HCT116 (cell line): ENCODE data around the gene MAU2. TPM values are rescaled to one million over a fixed set of nuclear protein-coding genes. Genes with fewer than 3 reads are reported as not detected.
A peak's percentile ranks its signal among the peaks of the same experiment; 100 is the strongest.

Experiments
- ATAC-seq: fragments of 200-7000 bp; cut with Tn5 transposase; 2 replicates; pipeline ENCODE4 v1.9.1; 2020; ENCODE audit warnings: mild to moderate bottlenecking, moderate library complexity
- BruUV-seq: library from RNA; stranded (reverse); fragments of 400-500 nt; replicated peaks from 2 replicates; lab custom pipeline; 2021; lab: Mats Ljungman, UMichigan
- CTCF ChIA-PET: fragments of 300-600 bp; sonication (Branson Sonifier 250); formaldehyde crosslinking; loops from one replicate; lab custom pipeline; 2021; ENCODE audit warnings: antibody characterized with exemption; lab: Charles Lee
- POLR2A ChIA-PET: fragments of 300-600, 350-600 bp; sonication (Branson Sonifier 250); formaldehyde crosslinking; loops from one replicate; lab custom pipeline; 2021; ENCODE audit warnings: antibody characterized with exemption; lab: Charles Lee
- RAD21 ChIA-PET, 2 experiments: fragments of 300-600 bp; sonication (Branson Sonifier 250); formaldehyde crosslinking; loops; one replicate each; lab custom pipeline; 2023; ENCODE audit warnings: low total read pairs in 2 of 2; ENCODE audit not compliant: uncharacterized antibody in 2 of 2, unreplicated experiment in 2 of 2, low non-redundant PET in 1 of 2; lab: Charles Lee
- DNase-seq: peaks from one replicate; pipeline ENCODE4 v3.0.0-alpha.2; 2010; ENCODE audit warnings: low read depth, low spot score
- H2AFZ ChIP-seq: fragments of 200-600 bp; shearing (Covaris generic), sonication (generic); 2 replicates; pipeline ENCODE4 v1.6.1; 2017; ENCODE audit warnings: low read depth, mixed run types, mixed read lengths, antibody characterized with exemption, low read length; ENCODE audit not compliant: poor library complexity, severe bottlenecking
- H3K27ac ChIP-seq: 2 replicates; pipeline ENCODE4 v1.5.1; 2012; ENCODE audit warnings: low read depth, low read length
- H3K27me3 ChIP-seq: fragments of 200-600 bp; sonication (generic); 2 replicates; pipeline ENCODE4 v1.6.1; 2016; ENCODE audit warnings: mixed run types, low read length, mixed read lengths; ENCODE audit not compliant: insufficient read depth
- H3K36me3 ChIP-seq, 2 experiments: fragments of 200-500 bp in 1 of 2; fragments of 200-600 bp in 1 of 2; sonication (Bioruptor generic) in 1 of 2; sonication (generic) in 1 of 2; 2 replicates each; pipeline versions ENCODE4 v1.5.1 to v1.6.1; 2014 to 2016; ENCODE audit warnings: low read length in 2 of 2, inconsistent platforms in 1 of 2, mixed read lengths in 1 of 2, mixed run types in 1 of 2; ENCODE audit not compliant: insufficient read depth in 2 of 2, control insufficient read depth in 1 of 2
- H3K4me1 ChIP-seq, 2 experiments: fragments of 200-600 bp in 1 of 2; sonication (generic) in 1 of 2; 2 replicates each; pipeline versions ENCODE4 v1.5.1 to v1.6.1; 2012 to 2017; ENCODE audit warnings: low read length in 2 of 2, inconsistent platforms in 1 of 2, mild to moderate bottlenecking in 1 of 2, mixed read lengths in 1 of 2, mixed run types in 1 of 2, moderate library complexity in 1 of 2; ENCODE audit not compliant: insufficient read depth in 2 of 2, control insufficient read depth in 1 of 2
- H3K4me2 ChIP-seq: fragments of 200-600 bp; sonication (generic); 2 replicates; pipeline ENCODE4 v1.6.1; 2017; ENCODE audit warnings: mixed run types, low read length, mixed read lengths
- H3K4me3 ChIP-seq, 2 experiments: fragments of 200-600 bp in 1 of 2; sonication (generic) in 1 of 2; replicated peaks in 1 of 2; 2 replicates each; pipeline ENCODE4 v1.5.1; 2011 to 2016; ENCODE audit warnings: low read length in 2 of 2, control low read depth in 1 of 2, low read depth in 1 of 2, mild to moderate bottlenecking in 1 of 2, mixed read lengths in 1 of 2, mixed run types in 1 of 2
- H3K79me2 ChIP-seq: fragments of 200-600 bp; sonication (generic); 2 replicates; pipeline ENCODE4 v1.6.1; 2017; ENCODE audit warnings: mild to moderate bottlenecking, mixed run types, low read length, moderate library complexity, mixed read lengths; ENCODE audit not compliant: insufficient read depth
- H3K9ac ChIP-seq: fragments of 200-600 bp; sonication (generic); 2 replicates; pipeline ENCODE4 v1.6.1; 2016; ENCODE audit warnings: low read length, mixed read lengths
- H3K9me2 ChIP-seq: fragments of 200-600 bp; sonication (generic), shearing (Covaris generic); 2 replicates; pipeline ENCODE4 v1.6.1; 2017; ENCODE audit warnings: mixed run types, mild to moderate bottlenecking, moderate library complexity; ENCODE audit not compliant: insufficient read depth
- H3K9me3 ChIP-seq, 2 experiments: fragments of 200-500 bp in 1 of 2; fragments of 200-600 bp in 1 of 2; sonication (Bioruptor generic) in 1 of 2; sonication (generic) in 1 of 2; 2 replicates each; pipeline ENCODE4 v1.6.1; 2014 to 2017; ENCODE audit warnings: low read length in 2 of 2, mixed read lengths in 2 of 2, inconsistent platforms in 1 of 2, low read depth in 1 of 2, mild to moderate bottlenecking in 1 of 2, mixed run types in 1 of 2, moderate library complexity in 1 of 2; ENCODE audit not compliant: control insufficient read depth in 1 of 2, insufficient read depth in 1 of 2
- H4K20me1 ChIP-seq: fragments of 200-600 bp; sonication (generic), shearing (Covaris generic); 2 replicates; pipeline ENCODE4 v1.6.1; 2017; ENCODE audit warnings: mixed run types, mild to moderate bottlenecking, moderate library complexity; ENCODE audit not compliant: insufficient read depth
- CBX3 ChIP-seq: IDR thresholded peaks from 2 replicates; pipeline ENCODE4 v1.6.1; 2012; ENCODE audit warnings: low read depth
- CTCF ChIP-seq, 3 experiments: fragments of 200-600 bp in 1 of 3; sonication (generic) in 1 of 3; IDR thresholded peaks in 2 of 3; conservative IDR thresholded peaks in 1 of 3; 2 replicates each; pipeline ENCODE4 v1.5.1; 2012 to 2017; ENCODE audit warnings: low read depth in 2 of 3, low read length in 2 of 3, antibody characterized with exemption in 1 of 3, borderline replicate concordance in 1 of 3, control low read depth in 1 of 3, mild to moderate bottlenecking in 1 of 3, mixed read lengths in 1 of 3, mixed run types in 1 of 3, moderate library complexity in 1 of 3; ENCODE audit not compliant: insufficient read depth in 1 of 3
- EGR1 ChIP-seq: IDR thresholded peaks from 2 replicates; pipeline ENCODE4 v1.6.1; 2012; ENCODE audit warnings: low read depth
- ELF1 ChIP-seq: IDR thresholded peaks from 2 replicates; pipeline ENCODE4 v1.6.1; 2012; ENCODE audit warnings: low read depth, borderline replicate concordance
- EZH2 ChIP-seq: fragments of 200-600 bp; sonication (generic); IDR thresholded peaks from 2 replicates; pipeline ENCODE4 v1.6.1; 2017; ENCODE audit warnings: antibody characterized with exemption, mixed run types
- EZH2phosphoT487 ChIP-seq: fragments of 200-600 bp; IDR thresholded peaks from 2 replicates; pipeline ENCODE4 v1.6.1; 2018; ENCODE audit warnings: antibody characterized with exemption, borderline replicate concordance
- POLR2A ChIP-seq: IDR thresholded peaks from 2 replicates; pipeline ENCODE4 v1.7.0; 2011; ENCODE audit warnings: borderline replicate concordance; ENCODE audit not compliant: insufficient read depth, insufficient read length; ENCODE audit errors: extremely low read depth
- POLR2AphosphoS5 ChIP-seq: IDR thresholded peaks from 2 replicates; pipeline ENCODE4 v1.6.1; 2011; ENCODE audit warnings: mild to moderate bottlenecking, low read depth, low read length, moderate library complexity
- RAD21 ChIP-seq: IDR thresholded peaks from 2 replicates; pipeline ENCODE4 v1.6.1; 2012; ENCODE audit warnings: low read depth, mild to moderate bottlenecking
- SIN3A ChIP-seq: IDR thresholded peaks from 2 replicates; pipeline ENCODE4 v1.6.1; 2012; ENCODE audit warnings: low read depth
- SP1 ChIP-seq: IDR thresholded peaks from 2 replicates; pipeline ENCODE4 v1.6.1; 2012; ENCODE audit warnings: low read depth
- TCF7L2 ChIP-seq: IDR thresholded peaks from 2 replicates; pipeline ENCODE4 v1.7.0; 2011; ENCODE audit warnings: borderline replicate concordance, inconsistent platforms; ENCODE audit not compliant: insufficient read depth, insufficient read length; ENCODE audit errors: extremely low read depth
- ZFX ChIP-seq: fragments of 450-650 bp; IDR thresholded peaks from 2 replicates; pipeline ENCODE4 v1.6.1; 2017
- ZNF274 ChIP-seq: fragments of 200-500 bp; sonication (Bioruptor generic); IDR thresholded peaks from 2 replicates; pipeline ENCODE4 v1.6.1; 2014; ENCODE audit warnings: mild to moderate bottlenecking, low read depth, low read length, inconsistent platforms
- intact Hi-C: fragments of 100-400 bp; cut with micrococcal nuclease; formaldehyde crosslinking; loops from 2 replicates; pipeline ENCODE4 v1.10.0; 2022
- total RNA-seq: library from RNA; stranded (reverse); gene quantifications from one replicate; pipeline ENCODE4 v1.2.1, GENCODE V29; 2021; ENCODE audit not compliant: unreplicated experiment
- TF ChIP-seq, protein P1 (sequence below): IDR thresholded peaks from 2 replicates; pipeline ENCODE4 v1.6.1; 2012; ENCODE audit warnings: low read depth

The MAU2 gene
- total RNA-seq, 1 experiment from 2014 or later: 36.2 TPM

DNA sequence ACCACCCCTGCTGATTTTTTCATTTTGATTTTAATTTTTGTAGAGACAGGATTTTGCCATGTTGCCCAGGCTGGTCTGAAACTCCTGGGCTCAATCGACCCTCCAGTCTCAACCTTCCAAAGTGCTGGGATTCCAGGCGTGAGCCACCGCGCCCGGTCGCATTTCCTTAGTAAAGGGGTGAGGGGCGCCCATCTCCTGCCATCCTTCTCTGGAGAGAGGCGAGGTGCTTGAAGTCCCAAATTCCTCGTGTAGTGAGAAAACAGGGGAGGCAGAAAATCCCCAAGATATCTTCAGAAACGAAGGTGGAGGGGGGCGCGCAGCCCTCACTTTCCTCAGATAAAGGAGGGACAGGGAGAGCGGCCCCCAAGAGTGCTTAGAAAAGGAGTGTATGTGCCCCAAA is 63.9 kb downstream of the MAU2 start:
- RAD21 ChIA-PET: no interaction called here
- no peak overlapping the region for H3K9ac ChIP-seq
- ATAC-seq: no peak
- H3K4me2 ChIP-seq: peak overlapping the region; percentile 69
- H3K79me2 ChIP-seq: peaks cover 35% of the 10 kb centered on the region
- H3K27me3 ChIP-seq: no peaks in the 10 kb centered on the region
- POLR2A ChIA-PET: no interaction called here
- no peaks in the 10 kb centered on the region for H3K36me3 ChIP-seq
- peak overlapping the region; percentile 54; the same call in 1 of the 2 replicates for H3K27ac ChIP-seq
- CTCF ChIA-PET: no interaction called here
- TSS peak; percentile 82 for BruUV-seq
- no peaks in the 10 kb centered on the region for H3K9me2 ChIP-seq
- DNase-seq: no peak
- no peaks in the 10 kb centered on the region for H3K9me3 ChIP-seq
- H2AFZ ChIP-seq: no peak overlapping the region
- H3K4me1 ChIP-seq: peaks cover 23 to 47% of the 10 kb centered on the region in 2 experiments
- H3K4me3 ChIP-seq: no peak overlapping the region
- TF ChIP-seq CTCF (IDR thresholded peaks at IDR 0.05 in 2 of 3, conservative IDR thresholded peaks at IDR 0.05 in 1 of 3; ENCODE audit: borderline replicate concordance in 1 of 3, insufficient read depth in 1 of 3, low read depth in 2 of 3, low read length in 2 of 3): no peak
- TF ChIP-seq ZFX: no peak
- no peak for TF ChIP-seq EZH2phosphoT487
- TF ChIP-seq RAD21: no peak
- TF ChIP-seq ZNF274: no peak
- no peak for TF ChIP-seq CBX3
- no peak for TF ChIP-seq SIN3A
- TF ChIP-seq POLR2A: no peak
- no peak for TF ChIP-seq TCF7L2
- TF ChIP-seq, protein P1, sequence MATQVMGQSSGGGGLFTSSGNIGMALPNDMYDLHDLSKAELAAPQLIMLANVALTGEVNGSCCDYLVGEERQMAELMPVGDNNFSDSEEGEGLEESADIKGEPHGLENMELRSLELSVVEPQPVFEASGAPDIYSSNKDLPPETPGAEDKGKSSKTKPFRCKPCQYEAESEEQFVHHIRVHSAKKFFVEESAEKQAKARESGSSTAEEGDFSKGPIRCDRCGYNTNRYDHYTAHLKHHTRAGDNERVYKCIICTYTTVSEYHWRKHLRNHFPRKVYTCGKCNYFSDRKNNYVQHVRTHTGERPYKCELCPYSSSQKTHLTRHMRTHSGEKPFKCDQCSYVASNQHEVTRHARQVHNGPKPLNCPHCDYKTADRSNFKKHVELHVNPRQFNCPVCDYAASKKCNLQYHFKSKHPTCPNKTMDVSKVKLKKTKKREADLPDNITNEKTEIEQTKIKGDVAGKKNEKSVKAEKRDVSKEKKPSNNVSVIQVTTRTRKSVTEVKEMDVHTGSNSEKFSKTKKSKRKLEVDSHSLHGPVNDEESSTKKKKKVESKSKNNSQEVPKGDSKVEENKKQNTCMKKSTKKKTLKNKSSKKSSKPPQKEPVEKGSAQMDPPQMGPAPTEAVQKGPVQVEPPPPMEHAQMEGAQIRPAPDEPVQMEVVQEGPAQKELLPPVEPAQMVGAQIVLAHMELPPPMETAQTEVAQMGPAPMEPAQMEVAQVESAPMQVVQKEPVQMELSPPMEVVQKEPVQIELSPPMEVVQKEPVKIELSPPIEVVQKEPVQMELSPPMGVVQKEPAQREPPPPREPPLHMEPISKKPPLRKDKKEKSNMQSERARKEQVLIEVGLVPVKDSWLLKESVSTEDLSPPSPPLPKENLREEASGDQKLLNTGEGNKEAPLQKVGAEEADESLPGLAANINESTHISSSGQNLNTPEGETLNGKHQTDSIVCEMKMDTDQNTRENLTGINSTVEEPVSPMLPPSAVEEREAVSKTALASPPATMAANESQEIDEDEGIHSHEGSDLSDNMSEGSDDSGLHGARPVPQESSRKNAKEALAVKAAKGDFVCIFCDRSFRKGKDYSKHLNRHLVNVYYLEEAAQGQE: no peak
- TF ChIP-seq EZH2: no peak
- no peak for TF ChIP-seq EGR1
- TF ChIP-seq SP1: no peak
- TF ChIP-seq ELF1: no peak
- TF ChIP-seq POLR2AphosphoS5: no peak
- intact Hi-C loops: loop anchor here (2.0 kb wide), 1 partner anchor 20 kb away; the partner anchor contains the start of gene GATAD2A
- no peaks in the 10 kb centered on the region for H4K20me1 ChIP-seq
